H1 (cell line): Measurements from ENCODE around the gene SYNCRIP. TPM values are rescaled to one million over a fixed set of nuclear protein-coding genes. Genes with fewer than 3 reads are reported as not detected.

Experiments
- CTCF ChIA-PET: fragments of 300-600 bp; sonication (Branson Sonifier 250); formaldehyde crosslinking; loops from one replicate; lab custom pipeline; 2021; ENCODE audit not compliant: partially characterized antibody; lab: Charles Lee
- POLR2A ChIA-PET: fragments of 300-600 bp; sonication (Branson Sonifier 250); formaldehyde crosslinking; loops from one replicate; lab custom pipeline; 2021; ENCODE audit warnings: inconsistent platforms; ENCODE audit not compliant: partially characterized antibody; lab: Charles Lee
- DNase-seq, 2 experiments: peaks; one replicate each; pipeline versions ENCODE4 v3.0.0 to v3.0.0-alpha.2; 2010 to 2022; ENCODE audit warnings: low spot score in 2 of 2, low read depth in 1 of 2, mixed read lengths in 1 of 2
- FAIRE-seq: peaks from 2 replicates; lab custom pipeline; 2011; peaks lifted over from hg19 to GRCh38; lab: Jason Lieb, UNC
- H2AFZ ChIP-seq: 2 replicates; pipeline ENCODE4 v1.8.1; 2012; ENCODE audit warnings: low read length, inconsistent platforms
- H2AK5ac ChIP-seq: 2 replicates; pipeline ENCODE4 v1.6.1; 2013; ENCODE audit warnings: low read depth, low read length
- H2BK120ac ChIP-seq: replicated peaks from 2 replicates; pipeline ENCODE3; 2013; ENCODE audit warnings: low read depth, low read length, inconsistent platforms
- H2BK12ac ChIP-seq: 2 replicates; pipeline ENCODE4 v1.6.1; 2013; ENCODE audit warnings: low read depth, low read length
- H2BK15ac ChIP-seq: 2 replicates; pipeline ENCODE4 v1.6.1; 2013; ENCODE audit warnings: low read length
- H2BK20ac ChIP-seq: 2 replicates; pipeline ENCODE4 v1.6.1; 2013; ENCODE audit warnings: low read length
- H2BK5ac ChIP-seq: 2 replicates; pipeline ENCODE4 v1.6.1; 2013; ENCODE audit warnings: low read depth, low read length
- H3K14ac ChIP-seq: 2 replicates; pipeline ENCODE4 v1.6.1; 2013; ENCODE audit warnings: inconsistent platforms; ENCODE audit not compliant: insufficient read length
- H3K18ac ChIP-seq: 2 replicates; pipeline ENCODE4 v1.6.1; 2013; ENCODE audit warnings: low read length; ENCODE audit errors: extremely low read depth
- H3K23ac ChIP-seq: 2 replicates; pipeline ENCODE4 v1.6.1; 2013; ENCODE audit warnings: inconsistent platforms; ENCODE audit not compliant: insufficient read length
- H3K23me2 ChIP-seq: 2 replicates; pipeline ENCODE4 v1.6.1; 2013; ENCODE audit warnings: low read depth, low read length
- H3K27ac ChIP-seq: 2 replicates; pipeline ENCODE4 v1.6.1; 2011; ENCODE audit warnings: low read depth, low read length, inconsistent platforms
- H3K27me3 ChIP-seq, 4 experiments: replicated peaks in 1 of 4; 1 replicate in 1 of 4; 2 replicates in 3 of 4; pipeline versions ENCODE4 v1.6.1 to v1.8.1; 2011 to 2013; ENCODE audit warnings: low read length in 3 of 4, mild to moderate bottlenecking in 3 of 4, inconsistent platforms in 2 of 4, mixed read lengths in 2 of 4, moderate library complexity in 1 of 4; ENCODE audit not compliant: control insufficient read depth in 3 of 4, insufficient read depth in 3 of 4; ENCODE audit errors: extremely low read depth in 1 of 4
- H3K36me3 ChIP-seq, 4 experiments: 2 replicates each; pipeline versions ENCODE4 v1.6.1 to v1.8.1; 2011 to 2013; ENCODE audit warnings: mild to moderate bottlenecking in 4 of 4, low read length in 3 of 4, moderate library complexity in 2 of 4, control low read depth in 1 of 4, inconsistent platforms in 1 of 4; ENCODE audit not compliant: insufficient read depth in 4 of 4, control insufficient read depth in 2 of 4
- H3K4ac ChIP-seq: replicated peaks from 2 replicates; pipeline ENCODE3; 2013; ENCODE audit warnings: low read length, low read depth, mixed read lengths, inconsistent platforms; ENCODE audit not compliant: insufficient read length
- H3K4me1 ChIP-seq, 4 experiments: replicated peaks in 1 of 4; 1 replicate in 1 of 4; 2 replicates in 3 of 4; pipeline versions ENCODE4 v1.6.1 to v1.8.1; 2011 to 2013; ENCODE audit warnings: low read length in 3 of 4, inconsistent platforms in 2 of 4, mixed read lengths in 1 of 4; ENCODE audit not compliant: insufficient read depth in 4 of 4, control insufficient read depth in 3 of 4
- H3K4me2 ChIP-seq, 2 experiments: 2 replicates each; pipeline versions ENCODE4 v1.6.1 to v1.8.1; 2011 to 2013; ENCODE audit warnings: low read depth in 2 of 2, low read length in 2 of 2, control low read depth in 1 of 2, inconsistent platforms in 1 of 2, mild to moderate bottlenecking in 1 of 2; ENCODE audit not compliant: insufficient read depth in 1 of 2
- H3K4me3 ChIP-seq, 4 experiments: fragments of 200-600, 300-600 bp in 1 of 4; sonication (generic), shearing (Covaris generic), sonication (Bioruptor Twin) in 1 of 4; 2 replicates each; pipeline versions ENCODE4 v1.5.1 to v1.8.1; 2011 to 2016; ENCODE audit warnings: low read length in 4 of 4, low read depth in 3 of 4, control low read depth in 2 of 4, inconsistent platforms in 2 of 4, mild to moderate bottlenecking in 2 of 4, mixed read lengths in 1 of 4, moderate library complexity in 1 of 4; ENCODE audit not compliant: insufficient read depth in 2 of 4; ENCODE audit errors: extremely low read depth in 1 of 4
- H3K56ac ChIP-seq: replicated peaks from 2 replicates; pipeline ENCODE3; 2013; ENCODE audit warnings: low read depth, mild to moderate bottlenecking, mixed read lengths, low read length, inconsistent platforms; ENCODE audit not compliant: insufficient read length
- H3K79me1 ChIP-seq: 2 replicates; pipeline ENCODE4 v1.6.1; 2013; ENCODE audit warnings: low read depth, low read length, control low read depth
- H3K79me2 ChIP-seq, 2 experiments: 2 replicates each; pipeline versions ENCODE4 v1.6.1 to v1.8.1; 2012 to 2013; ENCODE audit warnings: low read length in 2 of 2, mild to moderate bottlenecking in 2 of 2, inconsistent platforms in 1 of 2; ENCODE audit not compliant: insufficient read depth in 2 of 2, control insufficient read depth in 1 of 2
- H3K9ac ChIP-seq, 4 experiments: replicated peaks in 1 of 4; 1 replicate in 1 of 4; 2 replicates in 3 of 4; pipeline versions ENCODE4 v1.6.1 to v1.8.1; 2011 to 2013; ENCODE audit warnings: low read depth in 3 of 4, low read length in 3 of 4, control low read depth in 2 of 4, mild to moderate bottlenecking in 2 of 4, moderate library complexity in 2 of 4, inconsistent platforms in 1 of 4; ENCODE audit errors: extremely low read depth in 1 of 4
- H3K9me3 ChIP-seq, 2 experiments: 2 replicates each; pipeline versions ENCODE4 v1.6.1 to v1.8.1; 2012 to 2013; ENCODE audit warnings: mild to moderate bottlenecking in 2 of 2, moderate library complexity in 2 of 2, control low read depth in 1 of 2, inconsistent platforms in 1 of 2, low read depth in 1 of 2, low read length in 1 of 2, mixed read lengths in 1 of 2; ENCODE audit not compliant: insufficient read depth in 2 of 2
- H4K20me1 ChIP-seq, 2 experiments: replicated peaks in 1 of 2; 2 replicates each; pipeline versions ENCODE3 to v1.8.1; 2011 to 2013; ENCODE audit warnings: inconsistent platforms in 2 of 2, low read length in 2 of 2, mild to moderate bottlenecking in 1 of 2; ENCODE audit not compliant: insufficient read depth in 2 of 2, control insufficient read depth in 1 of 2
- H4K5ac ChIP-seq: 2 replicates; pipeline ENCODE4 v1.6.1; 2013; ENCODE audit warnings: low read length, low read depth, mixed read lengths, inconsistent platforms; ENCODE audit not compliant: insufficient read length
- H4K8ac ChIP-seq: 2 replicates; pipeline ENCODE4 v1.8.0; 2013; ENCODE audit warnings: mild to moderate bottlenecking, moderate library complexity, low read length, inconsistent platforms; ENCODE audit not compliant: insufficient read depth; ENCODE audit errors: extremely low read depth
- H4K91ac ChIP-seq: replicated peaks from 2 replicates; pipeline ENCODE3; 2013; ENCODE audit warnings: low read length, mixed read lengths, inconsistent platforms; ENCODE audit not compliant: insufficient read length
- GTF2F1 ChIP-seq: IDR thresholded peaks from 2 replicates; pipeline ENCODE4 v1.6.1; 2012; ENCODE audit warnings: low read depth, low read length, improper control_type of control experiment, borderline replicate concordance
- HDAC6 ChIP-seq: IDR thresholded peaks from one replicate; pipeline ENCODE4 v1.7.1; 2012; ENCODE audit warnings: low read depth, mild to moderate bottlenecking, inconsistent platforms, low read length, moderate library complexity
- JUN ChIP-seq: IDR thresholded peaks from 2 replicates; pipeline ENCODE4 v1.6.1; 2011; ENCODE audit warnings: low read depth, mild to moderate bottlenecking, improper control_type of control experiment, low read length
- POLR2A ChIP-seq, 2 experiments: IDR thresholded peaks; 1 replicate in 1 of 2; 2 replicates in 1 of 2; pipeline ENCODE4 v1.6.1; 2011; ENCODE audit warnings: low read depth in 2 of 2, low read length in 2 of 2, mild to moderate bottlenecking in 2 of 2; ENCODE audit errors: control extremely low read depth in 1 of 2
- POLR2AphosphoS5 ChIP-seq: IDR thresholded peaks from 2 replicates; pipeline ENCODE4 v1.6.1; 2011; ENCODE audit warnings: low read depth, low read length
- RAD21 ChIP-seq, 2 experiments: IDR thresholded peaks in 1 of 2; conservative IDR thresholded peaks in 1 of 2; 2 replicates each; pipeline ENCODE4 v1.6.1; 2011; ENCODE audit warnings: low read depth in 2 of 2, low read length in 2 of 2, improper control_type of control experiment in 1 of 2, inconsistent platforms in 1 of 2, mild to moderate bottlenecking in 1 of 2, moderate library complexity in 1 of 2
- polyA plus RNA-seq, 7 experiments: library from polyadenylated mRNA; depleted of rRNA in 3 of 7; stranded (reverse) in 5 of 7; unstranded in 2 of 7; fragments of >200 nt in 5 of 7; fragments of 200-250 nt in 2 of 7; gene quantifications; 1 replicate in 5 of 7; 2 replicates in 1 of 7; 4 replicates in 1 of 7; pipeline versions ENCODE4 v1.2.1 to v1.2.3, GENCODE V29; 2011 to 2013; ENCODE audit warnings: missing spikeins in 2 of 7, mixed read lengths in 2 of 7
- total RNA-seq: library from RNA; stranded (reverse); fragmentation: NEBNext Ultra II Directional; extraction: Animal tissue kit (Norgen Biotek cat#: 25700); gene quantifications from 2 replicates; pipeline ENCODE4 v1.2.1, GENCODE V29; 2021

SYNCRIP gene
- total and polyA plus RNA-seq, 2 of the 8 experiments (the other 6 are each of a cell fraction or from before 2014, with no cell fraction given), result 16.8 to 219 TPM

GRCh38 chr6:85674604-85675003, 31.9 kb upstream of the SYNCRIP start:
- ChIA-PET CTCF (interaction anchor here (1.6 to 2.9 kb wide), 2 partner anchors 8 to 35 kb away, joined by 5 to 18 read pairs; no protein-coding TSS in a partner anchor), POLR2A (interaction anchor here (0.6 to 11.0 kb wide), 13 partner anchors 9 to 740 kb away, joined by 3 to 890 read pairs (median 6); partner anchors contain the start of genes SNX14 and SYNCRIP)
- Histone ChIP-seq H4K91ac (no peak overlapping the region), H3K27me3 (no peaks in the 10 kb centered on the region), H4K20me1 (peaks cover 20 to 25% of the 10 kb centered on the region in 2 experiments), H3K56ac (no peak overlapping the region), H3K23ac (no peak overlapping the region), H3K79me2 (peaks cover 22 to 58% of the 10 kb centered on the region in 2 experiments), H3K36me3 (peaks cover 0 to 40% (median 23%) of the 10 kb centered on the region in 4 experiments; a peak in 5 of 8 replicates), H3K9me3 (no peaks in the 10 kb centered on the region), H2BK120ac (no peak overlapping the region), H3K23me2 (peaks cover 4% of the 10 kb centered on the region; the same call in 1 of the 2 replicates), H3K4ac (no peak overlapping the region), H3K18ac (no peak overlapping the region), H4K8ac (no peak overlapping the region), H2AK5ac (no peak overlapping the region), H3K4me1 (peaks cover 0 to 9% (median 6%) of the 10 kb centered on the region in 4 experiments; a peak in 4 of 7 replicates), H2BK15ac (no peak overlapping the region), H3K4me2 (peak overlapping the region; percentile 15 to 76; a peak in 3 of 4 replicates), H2BK5ac (no peak overlapping the region), H3K4me3 (peak overlapping the region in 1 of 4 experiments; percentile 94; a peak in 3 of 8 replicates), H2BK12ac (no peak overlapping the region), H2BK20ac (no peak overlapping the region), H3K9ac (peak overlapping the region in 1 of 4 experiments; percentile 41; a peak in 1 of 7 replicates), H3K79me1 (no peaks in the 10 kb centered on the region), H2AFZ (no peak overlapping the region), H3K14ac (no peak overlapping the region), H3K27ac (no peak overlapping the region), H4K5ac (no peak overlapping the region)
- DNase-seq (no peak), FAIRE-seq (no peak)
- TF ChIP-seq HDAC6, result no peak
- TF ChIP-seq GTF2F1, result no peak
- no peak for TF ChIP-seq RAD21 (IDR thresholded peaks at IDR 0.05 in 1 of 2, conservative IDR thresholded peaks at IDR 0.05 in 1 of 2; ENCODE audit: low read depth in 2 of 2, low read length in 2 of 2)
- peak in 1 of 2 experiments; percentile 39; a peak in 1 of 3 replicates for TF ChIP-seq POLR2A (IDR thresholded peaks at IDR 0.05; ENCODE audit: control extremely low read depth in 1 of 2, low read depth in 2 of 2, low read length in 2 of 2)
- TF ChIP-seq JUN, result no peak
- TF ChIP-seq POLR2AphosphoS5, result peak; percentile 77
